SU-DHL-6 (cell line): ENCODE measurements around the gene ZNF536.

Experiments
- EZH2phosphoT487 ChIP-seq: fragments of 200-600 bp; sonication (generic), shearing (Covaris generic); conservative IDR thresholded peaks from 2 replicates; pipeline ENCODE4 v1.6.1; 2018; ENCODE audit warnings: mild to moderate bottlenecking, antibody characterized with exemption, low read length, moderate library complexity, mixed read lengths
- TF ChIP-seq, protein P1 (sequence below): fragments of 200-600 bp; sonication (generic); IDR thresholded peaks from one replicate; pipeline ENCODE4 v1.5.1; 2017; ENCODE audit warnings: antibody characterized with exemption, mild to moderate bottlenecking, low read length, moderate library complexity; ENCODE audit not compliant: insufficient read depth, poor library complexity, severe bottlenecking

DNA sequence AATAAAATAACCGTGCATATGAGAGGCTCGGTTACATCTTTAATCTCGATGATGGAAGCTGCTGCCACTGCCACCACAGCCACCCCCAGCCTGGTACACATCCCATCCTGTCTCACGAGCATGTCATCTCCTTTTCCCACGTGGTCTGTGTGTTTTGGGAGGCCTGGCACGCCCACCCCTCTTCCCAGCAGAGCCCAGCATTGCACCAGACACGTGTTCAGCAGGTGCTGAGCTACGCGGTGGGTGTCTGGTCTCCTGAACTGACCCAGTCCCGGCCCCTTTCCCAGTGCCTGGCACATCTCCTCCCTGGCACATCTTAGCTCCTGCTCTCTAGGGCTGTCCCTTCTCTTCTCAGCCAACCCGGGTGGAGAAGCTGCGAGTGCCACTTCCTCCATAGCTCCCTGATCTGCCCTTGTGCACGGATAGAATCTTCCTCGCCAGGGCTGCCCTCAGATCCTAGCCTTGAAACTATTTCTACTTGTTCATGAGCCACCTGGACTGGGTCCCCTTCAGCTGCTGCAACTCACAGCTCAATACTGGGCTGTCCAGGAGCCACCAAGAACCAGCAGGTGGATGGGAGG lies 36.8 kb upstream of the ZNF536 start:
- TF ChIP-seq, protein P1, sequence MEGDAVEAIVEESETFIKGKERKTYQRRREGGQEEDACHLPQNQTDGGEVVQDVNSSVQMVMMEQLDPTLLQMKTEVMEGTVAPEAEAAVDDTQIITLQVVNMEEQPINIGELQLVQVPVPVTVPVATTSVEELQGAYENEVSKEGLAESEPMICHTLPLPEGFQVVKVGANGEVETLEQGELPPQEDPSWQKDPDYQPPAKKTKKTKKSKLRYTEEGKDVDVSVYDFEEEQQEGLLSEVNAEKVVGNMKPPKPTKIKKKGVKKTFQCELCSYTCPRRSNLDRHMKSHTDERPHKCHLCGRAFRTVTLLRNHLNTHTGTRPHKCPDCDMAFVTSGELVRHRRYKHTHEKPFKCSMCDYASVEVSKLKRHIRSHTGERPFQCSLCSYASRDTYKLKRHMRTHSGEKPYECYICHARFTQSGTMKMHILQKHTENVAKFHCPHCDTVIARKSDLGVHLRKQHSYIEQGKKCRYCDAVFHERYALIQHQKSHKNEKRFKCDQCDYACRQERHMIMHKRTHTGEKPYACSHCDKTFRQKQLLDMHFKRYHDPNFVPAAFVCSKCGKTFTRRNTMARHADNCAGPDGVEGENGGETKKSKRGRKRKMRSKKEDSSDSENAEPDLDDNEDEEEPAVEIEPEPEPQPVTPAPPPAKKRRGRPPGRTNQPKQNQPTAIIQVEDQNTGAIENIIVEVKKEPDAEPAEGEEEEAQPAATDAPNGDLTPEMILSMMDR: no peak
- TF ChIP-seq EZH2phosphoT487: no peak
